Stimulated activated CD8-positive, alpha-beta memory T cell treated with anti-CD3 and anti-CD28 coated beads, Interleukin-15, amount 100 ng/mL, for 48 hours (primary cell): ENCODE results near the gene ZC3H7A.
"Not testable (repeated sequence)": the region's sequence is repeated elsewhere in the genome, so short reads cannot be mapped to it uniquely, and the experiment has no call there.

Experiments used
- DNase-seq, 2 donors: peaks; one replicate each; pipeline ENCODE4 v3.0.0-alpha.2; 2020; ENCODE audit warnings: low read depth in 2 of 2

ZC3H7A gene, protein sequence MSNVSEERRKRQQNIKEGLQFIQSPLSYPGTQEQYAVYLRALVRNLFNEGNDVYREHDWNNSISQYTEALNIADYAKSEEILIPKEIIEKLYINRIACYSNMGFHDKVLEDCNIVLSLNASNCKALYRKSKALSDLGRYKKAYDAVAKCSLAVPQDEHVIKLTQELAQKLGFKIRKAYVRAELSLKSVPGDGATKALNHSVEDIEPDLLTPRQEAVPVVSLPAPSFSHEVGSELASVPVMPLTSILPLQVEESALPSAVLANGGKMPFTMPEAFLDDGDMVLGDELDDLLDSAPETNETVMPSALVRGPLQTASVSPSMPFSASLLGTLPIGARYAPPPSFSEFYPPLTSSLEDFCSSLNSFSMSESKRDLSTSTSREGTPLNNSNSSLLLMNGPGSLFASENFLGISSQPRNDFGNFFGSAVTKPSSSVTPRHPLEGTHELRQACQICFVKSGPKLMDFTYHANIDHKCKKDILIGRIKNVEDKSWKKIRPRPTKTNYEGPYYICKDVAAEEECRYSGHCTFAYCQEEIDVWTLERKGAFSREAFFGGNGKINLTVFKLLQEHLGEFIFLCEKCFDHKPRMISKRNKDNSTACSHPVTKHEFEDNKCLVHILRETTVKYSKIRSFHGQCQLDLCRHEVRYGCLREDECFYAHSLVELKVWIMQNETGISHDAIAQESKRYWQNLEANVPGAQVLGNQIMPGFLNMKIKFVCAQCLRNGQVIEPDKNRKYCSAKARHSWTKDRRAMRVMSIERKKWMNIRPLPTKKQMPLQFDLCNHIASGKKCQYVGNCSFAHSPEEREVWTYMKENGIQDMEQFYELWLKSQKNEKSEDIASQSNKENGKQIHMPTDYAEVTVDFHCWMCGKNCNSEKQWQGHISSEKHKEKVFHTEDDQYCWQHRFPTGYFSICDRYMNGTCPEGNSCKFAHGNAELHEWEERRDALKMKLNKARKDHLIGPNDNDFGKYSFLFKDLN

DNA sequence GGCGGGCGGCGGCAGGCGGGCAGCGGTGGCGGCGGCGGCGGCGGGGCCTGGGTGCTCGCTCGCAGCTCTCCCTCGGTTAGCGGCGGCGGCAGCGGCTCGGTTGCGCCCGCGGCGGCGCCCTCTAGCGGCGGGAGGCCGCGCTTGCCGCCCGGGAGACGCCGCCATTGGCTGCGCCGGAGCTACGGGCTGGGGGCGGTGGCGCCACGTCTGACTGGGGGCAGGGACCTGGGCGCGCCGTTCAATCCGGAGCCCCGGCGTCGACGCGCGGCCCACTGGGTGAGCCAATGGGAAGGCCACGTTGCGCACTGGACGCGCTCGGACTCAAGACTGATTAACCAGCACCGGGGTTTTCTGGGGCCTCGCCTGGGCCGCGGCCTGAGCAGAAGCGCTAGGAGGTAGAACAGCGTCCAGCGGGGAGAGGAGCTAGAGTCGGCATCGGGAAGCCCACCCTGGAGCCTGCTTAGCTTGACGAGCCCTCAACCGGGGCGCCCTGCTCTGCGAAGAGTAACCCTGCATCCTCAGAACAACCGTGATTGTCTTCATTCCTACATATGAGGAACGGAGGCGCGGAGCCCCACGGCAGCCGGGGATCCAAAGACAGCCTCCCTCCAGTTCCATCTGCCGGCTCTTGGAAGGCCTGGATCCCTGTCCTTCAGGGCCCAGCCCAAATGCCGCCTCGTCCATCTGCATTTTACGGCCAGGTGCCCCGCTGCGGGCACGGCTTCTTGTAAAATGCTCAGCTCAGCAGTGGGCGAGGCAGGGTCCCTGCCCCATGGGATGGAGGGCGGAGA lies at the start of gene ZC3H7A:
ZC3H7A (minus strand) TSS at position 93 of the 791 bp plus-strand sequence. CDS start 14,904 bp downstream, outside the sequence.
- peak; percentile 94 for DNase-seq

DNA sequence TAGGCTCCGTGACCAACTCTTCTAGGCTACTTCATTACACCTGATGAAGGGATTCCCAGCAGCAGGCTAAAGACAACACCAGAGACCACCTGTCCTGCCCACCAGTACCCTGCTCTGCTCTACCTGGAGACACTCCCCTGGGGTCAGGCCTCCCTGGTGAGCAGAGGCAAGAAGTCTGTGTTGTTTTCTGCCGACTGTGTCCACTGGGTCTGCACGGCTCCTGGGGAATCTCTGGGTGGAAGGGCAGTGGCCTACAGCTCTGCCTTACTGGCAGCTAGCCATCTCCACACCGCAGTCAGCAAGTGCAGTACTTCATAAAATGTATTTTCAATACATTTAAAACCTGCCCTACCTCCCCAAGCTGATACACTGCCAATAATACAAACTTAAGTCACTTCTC lies 47.4 kb upstream of the ZC3H7A start:
- DNase-seq, result no peak

DNA sequence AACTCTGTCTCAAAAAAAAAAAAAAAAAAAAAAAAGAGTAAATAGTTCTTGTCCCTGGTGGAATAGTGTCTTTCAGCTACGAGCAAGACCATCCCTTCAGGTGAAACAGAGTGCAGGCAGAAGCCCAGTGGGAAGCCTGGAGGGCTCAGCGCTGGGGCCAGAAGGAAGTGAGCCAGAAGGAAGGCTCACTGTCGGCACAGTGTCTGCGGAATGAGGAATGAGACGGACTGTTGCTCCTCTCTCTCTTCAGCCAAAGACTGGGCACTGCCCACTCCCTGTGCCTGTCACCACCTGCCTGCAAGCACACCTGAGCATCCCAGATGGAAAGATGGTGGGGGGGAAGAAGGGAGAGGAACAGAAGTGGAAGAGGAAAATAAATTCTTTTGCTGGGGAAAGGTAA lies 46.8 kb upstream of the ZC3H7A start:
- DNase-seq, result no peak

DNA sequence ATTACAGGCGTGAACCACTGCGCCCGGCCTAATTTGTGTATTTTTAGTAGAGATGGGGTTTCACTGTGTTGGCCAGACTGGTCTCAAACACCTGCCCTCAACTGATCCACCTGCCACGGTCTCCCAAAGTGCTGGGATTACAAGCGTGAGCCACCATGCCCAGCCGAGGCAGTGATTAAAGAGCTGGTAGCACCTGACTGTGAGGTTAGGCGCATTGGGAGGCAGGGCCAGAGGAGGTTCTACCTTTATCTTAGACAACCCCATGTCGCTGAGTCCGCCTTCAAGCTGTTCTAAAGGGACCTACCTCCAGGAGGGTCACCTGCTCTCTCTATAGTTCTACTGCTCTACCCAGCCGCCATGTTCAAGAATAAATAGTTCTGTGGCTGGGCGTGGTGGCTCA lies 46.1 kb upstream of the ZC3H7A start:
- DNase-seq, result no peak

DNA sequence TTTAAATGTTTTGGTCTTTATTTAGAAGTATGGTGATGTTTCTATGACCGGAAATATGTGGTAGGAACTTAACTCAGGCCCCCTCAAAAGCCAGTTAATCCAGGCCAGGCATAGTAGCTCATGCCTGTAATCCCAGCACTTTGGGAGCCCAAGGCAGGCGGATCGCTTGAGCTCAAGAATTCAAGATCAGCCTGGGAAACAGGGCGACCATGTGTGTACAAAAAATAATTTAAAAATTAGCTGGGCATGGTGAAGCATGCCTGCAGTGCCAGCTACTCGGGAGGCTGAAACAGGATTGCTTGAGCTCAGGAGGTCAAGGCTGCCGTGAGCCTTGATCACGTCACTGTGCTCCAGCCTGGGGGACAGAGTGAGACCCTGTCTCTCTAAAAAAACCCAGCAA lies 44.0 kb upstream of the ZC3H7A start:
- no peak for DNase-seq

DNA sequence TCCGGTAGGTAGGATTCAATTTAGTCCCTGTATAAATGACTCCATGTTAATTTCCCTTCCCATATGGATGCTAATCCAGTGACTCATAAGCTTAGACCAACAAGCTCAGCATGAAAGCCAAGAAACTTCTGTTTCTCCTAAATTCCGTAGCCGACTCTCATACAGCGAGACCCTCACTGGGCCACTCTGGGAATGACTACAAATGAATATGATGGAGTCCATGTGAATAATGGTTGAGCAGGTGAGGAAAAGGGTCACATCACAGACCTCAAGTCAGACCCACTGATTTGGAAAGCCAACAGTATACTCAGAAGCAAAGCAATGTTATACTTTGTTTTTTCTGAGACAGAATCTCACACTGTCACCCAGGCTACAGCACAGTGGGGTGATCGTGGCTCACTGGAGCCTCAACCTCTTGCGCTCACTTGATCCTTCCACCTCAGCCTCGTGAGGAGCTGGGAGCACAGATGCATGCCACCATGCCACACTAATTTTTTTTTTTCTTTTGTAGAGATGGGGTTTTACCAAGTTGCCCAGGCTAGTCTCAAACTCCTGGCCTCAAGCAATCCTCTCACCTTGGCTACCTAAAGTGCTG lies 39.7 kb upstream of the ZC3H7A start:
- no peak for DNase-seq

DNA sequence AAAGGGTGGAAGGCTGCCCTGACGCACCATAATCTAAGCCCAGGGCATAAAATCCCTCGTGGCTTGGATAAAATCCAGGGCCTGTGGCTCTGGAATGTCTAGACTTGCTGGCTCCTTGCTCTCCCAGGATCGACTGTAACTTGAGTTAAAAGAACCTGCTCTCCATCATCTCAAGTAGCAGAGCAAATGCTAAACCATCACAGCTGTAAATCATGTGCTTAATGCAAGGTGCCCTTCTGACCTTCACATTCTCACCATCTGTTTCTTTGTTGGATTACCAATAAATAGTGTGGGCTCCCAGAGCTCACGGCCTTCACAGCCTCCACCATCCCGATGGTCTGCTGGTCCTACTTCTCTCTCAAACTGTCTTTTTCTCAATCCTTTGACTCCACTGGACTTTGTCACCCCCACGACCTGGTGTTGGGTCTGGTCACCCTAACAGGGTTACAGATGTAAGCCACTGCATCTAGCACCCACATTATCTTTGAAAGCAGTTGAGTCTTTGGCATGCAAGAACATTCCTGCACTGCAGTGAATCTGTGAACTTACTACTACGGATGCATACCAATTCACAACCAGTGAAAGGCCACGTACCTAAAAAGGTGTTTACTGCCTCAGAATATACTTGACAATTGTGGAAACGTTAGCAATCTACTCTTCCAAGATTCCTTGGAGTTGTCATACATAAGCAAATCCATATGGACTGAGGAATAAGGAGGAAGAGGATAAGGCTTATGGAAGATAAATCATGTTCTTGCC lies 39.0 kb upstream of the ZC3H7A start:
- no peak for DNase-seq

DNA sequence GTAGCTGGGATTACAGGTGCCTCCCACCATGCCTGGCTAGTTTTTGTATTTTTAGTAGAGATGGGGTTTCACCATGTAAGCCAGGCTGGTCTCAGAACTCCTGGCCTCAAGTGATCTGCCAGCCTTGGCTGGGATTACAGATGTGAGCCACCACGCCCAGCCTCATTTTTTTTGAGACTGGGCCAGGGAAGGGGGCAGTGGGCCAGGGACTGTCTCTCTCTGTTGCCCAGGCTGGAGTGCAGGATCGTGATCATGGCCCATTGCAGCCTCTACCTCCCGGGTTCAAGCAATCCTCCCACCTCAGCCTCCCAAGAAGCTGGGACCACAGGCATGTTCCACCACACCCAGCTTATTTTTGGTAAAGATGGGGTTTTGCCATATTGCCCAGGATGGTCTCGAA lies 38.3 kb upstream of the ZC3H7A start:
- no peak for DNase-seq

DNA sequence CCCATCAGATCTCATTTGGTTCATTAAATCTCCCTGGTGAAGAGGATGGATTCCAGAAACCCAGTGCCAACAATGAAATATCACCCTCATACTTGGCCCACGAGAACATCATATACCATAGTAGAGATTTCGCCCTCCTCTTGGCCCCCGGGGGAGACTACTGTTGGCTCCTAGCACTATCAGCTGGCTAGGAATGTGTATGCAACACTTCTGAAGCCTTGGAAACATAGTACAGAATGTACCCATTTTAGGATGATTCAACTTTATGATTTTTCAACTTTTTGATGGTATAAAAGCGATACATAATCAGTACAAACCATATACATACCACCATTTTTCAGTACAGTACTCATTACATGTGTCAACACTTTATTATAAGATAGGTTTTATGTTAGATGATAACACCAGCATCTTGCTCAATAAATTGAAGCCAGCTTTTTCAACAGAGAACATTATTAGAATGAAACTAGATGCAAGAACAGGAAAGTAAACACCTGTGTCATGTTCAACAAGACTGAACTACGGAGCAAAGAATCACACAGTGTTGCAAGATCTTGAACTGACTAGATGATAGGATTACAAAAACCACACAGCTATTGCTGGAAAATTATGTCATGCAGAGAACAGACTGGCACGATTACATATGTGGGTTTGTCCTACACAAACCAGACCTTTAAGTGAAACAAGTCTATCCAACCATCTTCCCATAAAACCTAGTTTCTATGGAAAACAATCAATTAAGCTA lies 37.1 kb upstream of the ZC3H7A start:
- DNase-seq, result no peak

DNA sequence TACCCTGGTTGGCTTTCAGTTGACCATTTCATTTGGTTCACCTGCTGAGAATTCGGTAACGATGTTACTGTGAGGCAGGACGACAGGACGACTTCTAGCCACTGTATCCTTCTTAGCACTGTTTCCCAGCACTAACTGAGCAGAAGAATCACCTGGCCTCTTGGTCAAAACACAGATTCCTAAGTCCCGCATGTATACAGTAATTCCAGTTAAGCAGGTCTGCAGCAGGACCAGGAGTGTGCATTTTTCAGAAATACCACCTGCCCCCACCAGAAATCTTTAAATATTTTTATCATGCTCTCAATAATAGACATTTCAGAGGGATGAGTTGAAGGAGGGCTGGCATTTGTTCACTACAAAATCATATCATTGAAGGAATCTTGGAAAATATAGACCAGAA lies 31.6 kb upstream of the ZC3H7A start:
- DNase-seq, result no peak

DNA sequence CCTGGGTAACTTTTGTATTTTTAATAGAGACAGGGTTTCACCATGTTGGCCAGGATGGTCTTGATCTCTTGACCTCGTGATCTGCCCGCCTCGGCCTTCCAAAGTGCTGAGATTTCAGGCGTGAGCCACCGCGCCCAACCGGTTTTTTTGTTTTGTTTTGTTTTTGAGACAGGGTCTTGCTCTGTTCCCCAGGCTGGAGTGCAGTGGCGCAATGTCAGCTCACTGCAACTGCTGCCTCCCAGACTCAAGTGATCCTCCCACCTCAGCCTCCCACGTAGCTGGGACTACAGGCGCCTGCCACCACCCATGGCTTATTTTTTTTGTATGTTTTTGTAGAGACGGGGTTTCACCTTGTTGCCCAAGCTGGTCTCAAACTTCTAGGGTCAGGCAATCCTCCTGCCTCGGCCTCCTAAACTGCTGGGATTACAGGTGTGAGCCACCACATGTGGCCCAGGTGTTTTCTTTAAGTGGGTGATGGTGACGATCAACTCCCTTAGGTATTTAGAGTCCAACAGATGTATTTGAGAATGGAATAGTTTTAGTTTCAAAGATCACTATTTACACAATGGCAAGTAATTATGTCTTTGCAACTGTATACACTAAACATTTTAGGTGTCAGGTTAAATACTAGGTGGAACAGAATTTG lies 28.6 kb upstream of the ZC3H7A start:
- DNase-seq, result not testable (repeated sequence)

DNA sequence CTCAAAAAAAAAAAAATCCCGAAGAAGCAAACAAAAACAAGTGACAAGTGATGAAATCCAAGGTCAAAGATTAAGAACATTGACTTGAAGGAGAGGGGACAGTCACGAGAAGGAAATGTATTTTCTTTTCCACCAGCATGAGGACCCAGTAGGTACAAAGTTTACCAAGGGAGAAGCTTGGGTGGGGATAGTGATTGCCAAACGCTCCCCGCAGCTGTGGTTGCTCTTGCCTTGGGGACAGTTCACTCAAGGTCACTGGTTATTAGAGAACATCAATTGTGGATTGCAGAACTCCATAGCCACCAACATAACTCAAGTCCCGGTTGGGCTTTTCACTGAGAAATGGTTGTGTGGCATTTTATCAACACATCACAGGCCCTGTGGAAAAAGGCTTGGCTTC lies 27.3 kb upstream of the ZC3H7A start:
- no peak for DNase-seq

DNA sequence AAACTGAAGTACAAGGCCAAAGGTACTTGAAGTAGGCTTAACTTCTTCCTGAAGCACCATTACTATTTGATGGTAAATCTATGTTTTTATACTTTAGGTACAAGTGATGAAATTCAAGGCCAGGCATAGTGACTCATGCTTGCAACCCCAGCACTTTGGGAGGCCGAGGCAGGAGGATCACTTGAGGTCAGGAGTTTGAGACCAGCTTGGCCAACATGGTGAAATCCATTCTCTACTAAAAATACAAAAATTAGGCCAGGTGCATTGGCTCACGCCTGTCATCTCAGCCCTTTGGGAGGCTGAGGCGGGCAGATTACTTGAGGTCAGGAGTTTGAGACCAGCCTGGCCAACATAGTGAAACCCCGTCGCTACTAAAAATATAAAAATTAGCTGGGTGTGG lies 26.6 kb upstream of the ZC3H7A start:
- not testable (repeated sequence) for DNase-seq

DNA sequence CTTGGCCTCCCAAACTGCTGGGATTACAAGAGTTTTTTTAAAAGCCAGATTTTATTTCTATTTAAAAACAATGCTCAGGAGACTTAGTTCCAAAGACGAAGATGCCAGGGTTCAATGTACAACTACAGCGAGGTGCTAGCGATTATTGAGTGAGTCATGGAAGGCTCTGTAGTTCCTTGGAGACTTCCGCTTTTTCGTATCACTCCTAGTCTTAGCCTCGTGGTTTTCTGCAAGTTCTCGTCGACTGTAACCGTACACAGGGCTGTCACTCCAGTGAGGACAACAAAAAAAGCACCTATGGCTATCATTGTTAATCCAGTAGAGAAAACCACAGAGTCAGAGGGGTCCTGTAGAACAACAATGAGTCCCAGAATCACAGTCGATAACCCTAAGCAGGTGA lies 22.7 kb upstream of the ZC3H7A start:
- no peak for DNase-seq

DNA sequence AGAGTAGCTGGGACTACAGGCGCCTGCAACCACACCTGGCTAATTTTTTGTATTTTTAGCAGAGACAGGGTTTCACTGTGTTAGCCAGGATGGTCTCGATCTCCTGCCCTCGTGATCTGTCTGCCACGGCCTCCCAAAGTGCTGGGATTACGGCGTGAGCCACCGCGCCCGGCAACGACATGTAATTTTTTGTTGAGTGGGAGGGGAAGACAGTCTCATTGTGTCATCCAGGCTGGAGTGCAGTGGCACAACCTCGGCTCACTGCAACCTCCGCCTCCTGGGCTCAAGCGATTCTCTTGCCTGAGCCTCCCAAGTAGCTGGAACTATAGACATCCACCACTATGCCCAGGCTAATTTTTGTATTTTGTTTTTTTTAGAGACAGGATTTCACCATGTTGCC lies 21.9 kb upstream of the ZC3H7A start:
- DNase-seq, result not testable (repeated sequence)

DNA sequence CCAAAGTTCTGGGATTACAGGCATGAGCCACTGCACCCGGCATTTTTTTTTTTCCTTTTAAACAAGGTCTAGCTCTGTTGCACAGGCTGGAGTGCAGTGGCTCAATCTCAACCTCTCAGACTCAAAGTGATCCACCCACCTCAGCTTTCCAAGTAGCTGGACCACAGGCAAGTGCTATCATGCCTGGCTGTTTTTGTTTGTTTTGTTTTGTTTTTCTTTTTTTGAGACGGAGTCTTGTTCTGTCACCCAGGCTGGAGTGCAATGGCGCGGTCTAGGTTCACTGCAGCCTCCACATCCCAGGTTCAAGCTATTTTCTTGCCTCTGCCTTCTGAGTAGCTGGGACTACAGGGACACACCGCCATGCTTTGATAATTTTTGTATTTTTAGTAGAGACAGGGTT lies 19.1 kb upstream of the ZC3H7A start:
- no peak for DNase-seq

DNA sequence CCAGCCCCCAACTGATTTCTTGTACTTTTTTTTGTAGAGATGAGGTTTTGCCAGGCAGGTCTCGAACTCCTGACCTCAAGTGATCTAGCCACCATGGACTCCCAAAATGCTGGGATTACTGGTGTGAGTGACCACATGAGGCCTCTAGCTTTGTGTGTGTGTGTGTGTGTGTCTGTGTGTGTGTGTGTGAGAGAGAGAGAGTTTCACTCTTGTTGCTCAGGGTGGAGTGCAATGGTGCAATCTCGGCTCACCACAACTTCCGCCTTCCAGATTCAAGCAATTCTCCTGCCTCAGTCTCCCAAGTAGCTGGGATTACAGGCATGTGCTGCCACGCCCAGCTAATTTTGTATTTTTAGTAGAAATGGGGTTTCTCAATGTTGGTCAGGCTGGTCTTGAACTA lies 17.7 kb upstream of the ZC3H7A start:
- not testable (repeated sequence) for DNase-seq

DNA sequence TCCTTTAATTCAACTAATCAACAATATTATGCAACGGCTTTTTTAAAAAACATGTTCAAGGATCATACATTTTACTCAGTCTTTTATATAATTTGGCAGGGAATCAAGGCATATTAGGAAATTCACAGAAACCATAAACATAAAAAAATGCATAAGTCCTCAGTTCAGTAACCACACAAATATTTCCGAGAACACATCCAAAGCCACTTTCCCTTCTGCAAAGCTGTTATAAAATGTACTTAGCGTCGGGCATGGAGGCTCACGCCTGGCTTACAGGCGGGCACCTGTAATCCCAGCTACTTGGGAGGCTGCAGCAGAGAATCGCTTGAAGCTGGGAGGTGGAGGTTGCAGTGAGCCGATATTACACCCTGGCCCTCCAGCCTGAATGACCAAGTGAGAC lies 9.7 kb upstream of the ZC3H7A start:
- no peak for DNase-seq

DNA sequence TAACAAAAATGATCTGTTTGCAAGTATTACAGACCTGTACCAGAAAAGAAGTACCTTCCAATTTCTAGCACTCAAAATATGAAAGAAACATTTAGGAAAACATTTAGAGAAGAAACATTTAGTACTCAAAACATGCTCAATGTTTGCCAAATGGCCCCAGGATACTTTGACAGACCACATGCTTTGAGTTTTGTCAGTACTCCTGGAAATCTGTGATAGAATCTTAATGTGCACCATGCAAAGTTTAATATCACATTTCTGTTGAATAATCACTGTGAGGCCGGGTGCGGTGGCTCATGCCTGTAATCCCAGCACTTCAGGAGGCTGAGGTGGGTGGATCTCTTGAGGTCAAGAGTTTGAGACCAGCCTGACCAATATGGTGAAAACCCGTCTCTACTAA lies 8.5 kb upstream of the ZC3H7A start:
- no peak for DNase-seq
